GM12892 (cell line): Measurements from ENCODE around the gene ALDH9A1.

Experiments
- POLR2A ChIP-seq: IDR thresholded peaks from 2 replicates; pipeline ENCODE4 v1.6.1; 2011; ENCODE audit warnings: low read depth, low read length, control low read depth
- POLR2AphosphoS5 ChIP-seq: IDR thresholded peaks from 2 replicates; pipeline ENCODE4 v1.6.1; 2011; ENCODE audit warnings: low read depth, low read length, control low read depth
- TAF1 ChIP-seq: IDR thresholded peaks from 2 replicates; pipeline ENCODE4 v1.6.1; 2011; ENCODE audit warnings: low read depth, mild to moderate bottlenecking, control low read depth, low read length, borderline replicate concordance

DNA sequence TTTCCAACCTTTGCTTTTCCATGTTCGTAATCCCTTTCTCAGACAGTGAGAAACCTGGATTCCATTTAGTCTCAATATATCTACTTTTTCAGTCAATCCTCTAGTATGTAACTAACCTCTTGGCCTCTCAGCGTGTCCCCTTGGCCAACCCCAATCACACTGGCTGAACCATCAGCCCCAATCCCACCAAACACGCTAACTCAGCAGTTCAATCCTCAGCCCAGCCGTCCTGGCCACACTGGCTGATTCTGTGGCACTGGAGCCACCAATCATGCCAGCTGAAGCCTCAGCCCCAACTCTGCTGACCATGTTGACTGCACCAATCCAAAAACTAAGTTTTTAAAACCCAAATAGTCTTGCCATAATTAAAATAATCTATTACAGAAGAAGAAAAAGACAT is 73.9 kb downstream of the ALDH9A1 start:
- TF ChIP-seq POLR2A: no peak
- no peak for TF ChIP-seq POLR2AphosphoS5
- TF ChIP-seq TAF1: no peak
